RPMI7951 (cell line): ENCODE data around the gene KCNIP1. TPM values are rescaled to one million over a fixed set of nuclear protein-coding genes. Genes with fewer than 3 reads are reported as not detected.

Experiments
- DNase-seq: peaks from one replicate; pipeline ENCODE4 v3.0.0-alpha.2; 2012; ENCODE audit warnings: low read depth
- total RNA-seq: library from RNA; depleted of rRNA; stranded (reverse); fragments of >200 nt; shearing (Covaris generic); gene quantifications from 2 replicates; pipeline ENCODE4 v1.2.3, GENCODE V29; 2014

KCNIP1 gene
- total RNA-seq, 1 experiment from 2014 or later, result not detected

GRCh38 chr5:170711300-170711699 lies 207.5 kb downstream of the KCNIP1 start:
- DNase-seq, result no peak

DNA sequence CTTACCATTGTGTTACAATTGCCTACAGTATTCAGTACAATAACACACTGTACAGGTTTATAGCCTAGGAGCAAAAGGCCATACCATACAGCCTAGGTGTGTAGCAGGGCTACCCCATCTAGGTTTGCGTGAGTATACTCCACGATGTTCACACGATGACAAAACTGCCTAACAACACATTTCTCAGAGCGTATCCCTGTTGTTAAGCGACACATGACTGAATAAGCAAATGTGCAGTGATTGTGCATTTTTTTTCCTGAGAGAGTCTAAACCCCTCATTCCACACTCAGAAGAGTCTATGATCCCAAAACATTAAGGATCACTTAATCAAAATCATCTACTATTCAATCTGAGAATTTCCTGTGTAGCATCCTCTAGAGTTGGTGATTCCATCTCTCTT lies 211.3 kb downstream of the KCNIP1 start:
- DNase-seq, result no peak

DNA sequence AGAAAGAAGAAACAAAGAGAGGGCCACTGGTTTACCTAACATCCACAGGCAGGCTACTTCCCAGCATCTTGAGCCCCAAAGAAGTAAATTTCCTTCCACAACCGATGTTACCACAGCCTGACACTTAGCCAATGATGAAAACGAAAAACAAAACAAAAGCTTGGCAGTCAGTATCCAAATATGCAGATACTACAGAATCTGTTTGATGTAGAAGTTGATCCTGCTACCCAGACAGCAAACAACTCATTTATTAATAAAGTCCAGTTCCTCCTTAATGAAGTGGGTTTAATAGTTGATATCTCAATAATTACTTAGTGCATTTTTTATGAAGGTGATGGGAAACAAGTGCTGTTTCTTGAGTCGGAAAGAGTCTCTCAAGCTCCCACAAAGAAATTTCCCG lies 212.6 kb downstream of the KCNIP1 start:
- DNase-seq, result no peak

- DNase-seq, result no peak
These were observed 215.7 kb downstream of the KCNIP1 start for GRCh38 chr5:170719551-170719950.

DNA sequence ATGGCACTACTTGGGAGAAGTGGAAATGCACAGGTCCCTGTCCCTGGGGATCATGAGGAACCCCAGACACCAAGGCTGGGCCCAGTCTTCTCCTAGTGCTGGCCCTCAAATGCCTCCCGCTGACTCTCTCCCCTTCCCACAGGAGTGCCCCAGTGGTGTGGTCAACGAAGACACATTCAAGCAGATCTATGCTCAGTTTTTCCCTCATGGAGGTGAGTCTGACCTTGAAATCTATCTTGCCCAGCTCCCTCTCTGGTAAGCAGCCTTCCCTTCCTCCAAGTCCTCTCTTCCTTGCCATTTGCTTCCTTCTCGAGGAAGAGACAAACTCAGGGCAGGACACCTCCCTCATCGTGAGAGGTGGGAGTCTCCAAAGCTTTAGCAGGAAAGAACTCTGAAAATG lies 216.4 kb downstream of the KCNIP1 start:
- DNase-seq, result no peak

DNA sequence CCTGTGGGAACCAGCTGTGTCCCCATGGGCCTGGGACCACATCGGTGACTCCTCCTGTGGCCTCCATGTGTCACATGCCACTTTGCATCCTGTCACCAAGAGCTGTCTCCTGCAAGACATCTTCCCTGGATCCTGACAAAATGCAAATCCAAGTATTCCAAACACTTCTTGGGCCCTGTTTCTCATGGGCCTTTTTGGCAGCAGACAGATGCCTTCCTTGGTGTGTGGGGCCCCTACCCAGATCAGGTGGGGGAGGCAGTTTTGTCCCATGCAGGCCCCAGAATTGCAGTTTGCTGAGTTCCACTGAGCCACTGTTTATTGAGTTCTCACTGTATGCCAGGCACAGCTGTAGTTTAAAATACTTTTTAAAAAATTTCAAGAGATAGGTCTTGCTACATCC lies 217.2 kb downstream of the KCNIP1 start:
- DNase-seq, result no peak

- DNase-seq, result no peak
These were observed 217.9 kb downstream of the KCNIP1 start for GRCh38 chr5:170721681-170722080.

DNA sequence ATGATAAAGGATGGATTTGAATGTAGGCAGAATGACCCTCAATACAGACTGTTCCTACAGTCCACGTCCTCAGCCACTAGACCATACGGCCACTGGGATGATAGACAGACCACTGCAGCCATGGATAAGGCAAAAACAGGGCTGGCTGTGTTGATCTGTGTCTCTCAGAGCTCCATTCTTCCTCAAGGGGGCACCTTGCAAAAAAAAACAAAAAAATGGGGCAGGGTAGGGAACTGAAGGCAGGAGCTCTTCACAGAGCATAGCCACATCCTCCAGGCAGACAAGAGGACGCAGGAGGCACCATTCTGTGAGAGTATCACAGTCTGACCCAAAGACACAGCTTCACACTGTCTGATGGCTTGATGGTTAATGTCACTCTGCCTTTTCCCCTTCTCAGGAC lies 218.5 kb downstream of the KCNIP1 start:
- DNase-seq, result no peak

DNA sequence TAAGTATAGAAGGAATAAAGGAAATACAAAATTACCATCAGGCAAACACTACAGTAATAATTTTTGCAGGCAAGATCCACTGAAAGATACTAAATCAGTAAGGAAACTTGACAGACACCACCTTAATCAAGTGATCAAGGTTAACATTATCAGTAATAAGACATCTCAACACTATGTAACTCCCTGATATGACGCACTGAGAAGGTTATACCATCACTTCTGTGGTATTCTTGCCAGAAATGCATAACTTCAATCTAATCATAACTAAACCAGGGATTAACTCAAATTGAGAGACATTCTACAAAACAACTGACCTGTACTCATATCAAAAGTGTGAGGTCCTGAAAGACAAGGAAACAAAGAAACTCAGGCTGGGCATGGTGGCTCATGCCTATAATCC lies 227.2 kb downstream of the KCNIP1 start:
- no peak for DNase-seq

- DNase-seq, result no peak
These were observed 228.9 kb downstream of the KCNIP1 start for GRCh38 chr5:170732685-170733084.

- DNase-seq, result no peak
These were observed 233.1 kb downstream of the KCNIP1 start for GRCh38 chr5:170736966-170737365.

- no peak for DNase-seq
These were observed 233.8 kb downstream of the KCNIP1 start for GRCh38 chr5:170737591-170737990.

GRCh38 chr5:170738840-170739239 lies 235.0 kb downstream of the KCNIP1 start:
- DNase-seq, result no peak

DNA sequence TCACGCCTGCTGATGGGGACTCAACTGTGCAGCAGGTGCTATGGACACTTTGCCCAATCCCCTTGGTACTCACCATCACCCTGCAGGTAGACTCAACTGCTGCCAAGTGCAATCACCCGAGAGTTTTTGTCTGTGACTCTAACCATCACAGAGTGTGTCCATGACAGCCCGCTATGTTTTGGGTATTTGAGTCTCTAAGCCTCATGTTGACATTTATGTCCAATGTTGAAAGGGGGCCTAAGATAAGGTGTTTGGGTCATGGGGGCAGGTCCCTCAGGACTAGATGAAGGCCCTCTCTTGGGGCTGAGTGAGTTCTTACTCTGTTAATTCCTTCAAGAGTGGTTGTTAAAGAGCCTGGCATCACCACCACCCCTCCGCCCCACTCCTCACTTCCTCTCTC lies 235.6 kb downstream of the KCNIP1 start:
- DNase-seq, result no peak

DNA sequence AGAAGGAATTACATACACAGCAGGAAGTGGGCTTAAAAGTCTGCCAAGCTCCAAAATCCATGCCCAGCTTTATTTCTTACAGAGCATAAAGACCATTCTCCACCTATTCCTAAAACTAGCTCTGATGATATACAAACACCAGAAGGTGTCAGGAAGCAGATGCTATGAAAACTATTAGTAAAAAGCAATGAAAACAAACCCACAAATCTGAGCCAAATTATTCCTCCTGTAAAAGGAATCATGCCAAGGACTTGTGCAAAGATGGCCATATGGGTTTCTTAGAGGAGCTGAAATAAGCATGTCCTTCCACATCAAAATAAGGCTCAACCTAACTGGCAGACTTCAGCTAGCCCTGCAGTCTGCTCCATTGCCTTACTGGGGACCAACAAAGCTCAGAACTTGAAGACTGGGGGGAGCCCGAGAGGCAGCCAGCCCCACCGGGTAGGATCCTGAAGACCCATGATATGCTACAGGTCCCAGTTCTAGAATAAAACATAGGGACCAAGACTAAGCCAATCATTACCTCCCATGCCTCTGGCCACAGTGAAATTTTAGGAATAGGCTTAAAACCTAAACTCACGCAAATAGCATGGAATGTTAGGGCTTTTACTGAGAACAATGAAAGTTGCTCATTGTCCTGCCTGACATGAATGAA lies 236.9 kb downstream of the KCNIP1 start:
- DNase-seq, result no peak

GRCh38 chr5:170741801-170742200 lies 238.0 kb downstream of the KCNIP1 start:
- no peak for DNase-seq

DNA sequence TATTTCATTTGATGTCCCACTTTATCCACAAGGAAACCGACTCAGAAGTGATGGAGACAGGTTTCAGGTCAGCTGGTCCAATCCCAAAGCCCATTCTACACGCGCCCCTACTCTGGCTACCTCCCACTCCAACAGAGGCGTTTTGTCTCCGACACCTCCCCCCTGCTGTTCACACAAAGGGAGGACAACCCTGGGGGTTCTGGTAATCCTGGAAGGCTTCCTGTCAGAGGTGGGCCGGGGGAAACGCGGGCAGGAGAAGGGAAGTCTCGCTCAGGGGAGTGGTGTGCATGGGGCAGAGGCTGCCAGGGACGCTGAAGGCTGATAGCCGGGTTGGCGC lies 240.0 kb downstream of the KCNIP1 start:
- no peak for DNase-seq

DNA sequence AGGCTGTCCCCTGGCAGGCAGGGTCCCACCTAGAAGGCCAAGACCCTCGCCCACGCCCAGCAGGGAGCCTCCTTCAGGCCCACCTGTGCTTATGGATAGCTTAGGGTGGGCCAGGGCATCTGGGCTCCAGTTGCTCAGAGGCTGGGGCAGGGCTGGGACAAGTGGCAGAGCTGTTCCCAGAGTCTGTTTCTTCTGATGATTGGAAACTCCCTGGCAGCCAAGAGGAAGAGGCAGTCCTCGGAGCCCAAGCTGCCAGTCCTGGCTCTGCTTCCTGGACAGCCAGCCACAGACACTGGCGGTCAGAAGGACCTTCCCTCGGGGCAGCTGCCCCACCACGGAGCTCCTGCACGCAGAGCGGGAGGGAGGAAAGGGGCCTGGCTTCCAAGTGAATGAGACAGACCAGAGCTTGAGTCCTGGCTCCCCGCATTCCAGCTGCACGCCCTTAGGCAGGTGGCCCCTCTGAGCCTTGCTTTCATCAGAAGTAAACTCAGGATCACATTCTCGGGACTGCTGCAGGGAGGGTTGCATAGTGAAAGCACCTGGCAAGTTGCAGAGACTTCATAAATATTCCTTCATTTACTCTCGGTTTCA lies 241.8 kb downstream of the KCNIP1 start:
- peak; percentile 90 for DNase-seq

GRCh38 chr5:170746075-170746960 lies 242.5 kb downstream of the KCNIP1 start:
- DNase-seq, result no peak

DNA sequence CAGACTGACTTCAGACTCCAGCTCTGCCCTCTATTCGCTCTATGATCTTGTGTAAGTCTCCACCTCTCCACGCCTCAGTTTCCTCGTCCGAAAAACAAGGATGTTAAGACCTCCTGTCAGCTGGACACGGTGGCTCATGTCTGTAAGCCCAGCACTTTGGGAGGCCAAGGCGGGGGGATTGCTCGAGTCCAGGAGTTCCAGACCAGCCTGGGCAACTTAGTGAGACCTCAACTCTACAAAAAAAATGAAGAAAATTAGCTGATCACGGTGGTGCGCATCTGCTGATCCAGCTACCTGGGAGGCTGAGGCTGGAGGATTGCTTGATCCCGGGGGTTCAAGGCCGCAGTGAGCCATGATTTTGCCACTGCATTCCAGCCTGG lies 243.1 kb downstream of the KCNIP1 start:
- no peak for DNase-seq

GRCh38 chr5:170747357-170747756 lies 243.5 kb downstream of the KCNIP1 start:
- DNase-seq, result no peak

DNA sequence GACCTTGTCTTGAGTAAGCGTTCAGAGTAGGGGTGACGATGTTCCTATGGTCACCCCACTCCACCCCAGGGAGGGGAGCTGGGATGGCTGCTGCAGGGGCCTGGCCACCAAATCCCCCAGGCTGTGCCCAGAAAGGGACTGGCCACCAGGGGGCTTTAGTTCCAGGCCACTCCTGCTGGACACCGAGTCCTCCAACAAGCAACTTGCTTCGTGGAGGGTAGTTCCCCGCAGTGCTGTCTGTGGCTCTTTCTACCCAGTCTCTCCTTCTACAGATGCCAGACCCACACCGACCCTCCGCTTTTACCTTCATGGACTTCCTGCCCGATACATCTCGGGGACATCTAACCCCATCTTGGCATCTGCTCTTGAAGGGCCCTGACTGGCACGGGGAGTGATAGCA lies 244.0 kb downstream of the KCNIP1 start:
- DNase-seq, result no peak

GRCh38 chr5:170748951-170749471 lies 245.2 kb downstream of the KCNIP1 start:
- no peak for DNase-seq
